Muscle layer of duodenum (tissue), 2 donors: ENCODE measurements around the gene NTMT1.
"Not testable (repeated sequence)": the region's sequence is repeated elsewhere in the genome, so short reads cannot be mapped to it uniquely, and the experiment has no call there.

Source experiments
- H3K27ac ChIP-seq: one replicate; pipeline ENCODE4 v1.7.0; 2013; ENCODE audit warnings: mild to moderate bottlenecking, low read length
- H3K27me3 ChIP-seq: one replicate; pipeline ENCODE4 v1.7.0; 2013; ENCODE audit warnings: low read depth, mild to moderate bottlenecking, control low read depth, low read length
- H3K36me3 ChIP-seq, 2 donors: one replicate each; pipeline ENCODE4 v1.7.0; 2013; ENCODE audit warnings: low read length in 2 of 2, control low read depth in 1 of 2, mild to moderate bottlenecking in 1 of 2; ENCODE audit not compliant: insufficient read depth in 2 of 2, control insufficient read depth in 1 of 2
- H3K4me1 ChIP-seq, 2 donors: one replicate each; pipeline ENCODE4 v1.7.0; 2013; ENCODE audit warnings: low read length in 2 of 2, mild to moderate bottlenecking in 2 of 2, control low read depth in 1 of 2, moderate library complexity in 1 of 2; ENCODE audit not compliant: insufficient read depth in 2 of 2, control insufficient read depth in 1 of 2
- H3K4me3 ChIP-seq, 2 donors: one replicate each; pipeline ENCODE4 v1.7.0; 2013; ENCODE audit warnings: low read length in 2 of 2, low read depth in 1 of 2, mild to moderate bottlenecking in 1 of 2
- H3K9me3 ChIP-seq, 2 donors: one replicate each; pipeline ENCODE4 v1.7.0; 2013; ENCODE audit warnings: low read length in 2 of 2, control low read depth in 1 of 2, mild to moderate bottlenecking in 1 of 2; ENCODE audit not compliant: control insufficient read depth in 1 of 2
- donor health status: healthy.

The NTMT1 gene

DNA sequence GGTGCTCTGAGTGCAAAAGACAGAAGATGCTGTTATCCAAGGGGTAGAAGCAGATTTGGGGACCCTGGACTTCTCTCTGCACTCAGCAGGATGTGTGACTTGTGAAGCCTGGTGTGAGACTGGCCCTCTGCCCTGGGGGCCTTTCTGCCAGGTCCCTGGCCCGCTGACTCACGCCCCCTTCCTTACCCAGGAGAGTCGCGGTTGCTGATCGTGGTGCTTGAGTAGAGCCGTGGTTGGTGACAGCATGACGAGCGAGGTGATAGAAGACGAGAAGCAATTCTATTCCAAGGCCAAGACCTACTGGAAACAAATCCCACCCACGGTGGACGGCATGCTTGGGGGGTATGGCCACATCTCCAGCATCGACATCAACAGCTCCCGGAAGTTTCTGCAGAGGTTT, 6.5 kb downstream of the NTMT1 start:
- peaks cover 27 to 42% of the 10 kb centered on the region in 2 donors for H3K36me3 ChIP-seq
- no peak overlapping the region for H3K27ac ChIP-seq
- H3K4me1 ChIP-seq, result peaks cover 11 to 38% of the 10 kb centered on the region in 2 donors
- no peak overlapping the region for H3K4me3 ChIP-seq
- H3K27me3 ChIP-seq, result no peaks in the 10 kb centered on the region
- no peaks in the 10 kb centered on the region for H3K9me3 ChIP-seq

DNA sequence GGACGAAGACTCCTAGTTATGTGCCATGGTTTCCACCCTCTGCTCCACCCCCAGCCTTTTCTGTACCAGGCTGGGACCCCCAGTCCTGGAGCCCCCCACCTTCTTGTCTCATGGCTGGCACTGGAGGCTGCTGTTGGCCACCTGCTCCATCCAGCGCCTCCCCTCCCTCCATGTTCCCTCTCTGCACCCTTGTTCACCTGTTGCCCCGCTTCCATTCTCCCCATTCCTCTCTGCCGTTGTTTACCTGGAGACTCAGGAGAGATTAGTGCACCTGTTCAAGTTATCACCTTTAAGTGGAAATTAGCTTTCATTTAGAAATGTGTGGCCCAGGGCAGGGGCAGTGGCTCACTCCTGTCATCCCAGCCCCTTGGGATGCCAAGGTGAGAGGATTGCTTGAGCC, 7.2 kb downstream of the NTMT1 start:
- H3K36me3 ChIP-seq, result peaks cover 34 to 50% of the 10 kb centered on the region in 2 donors
- H3K4me3 ChIP-seq, result no peak overlapping the region
- H3K27me3 ChIP-seq, result no peaks in the 10 kb centered on the region
- no peak overlapping the region for H3K27ac ChIP-seq
- H3K9me3 ChIP-seq, result no peaks in the 10 kb centered on the region
- H3K4me1 ChIP-seq, result peaks cover 4 to 31% of the 10 kb centered on the region in 2 donors

DNA sequence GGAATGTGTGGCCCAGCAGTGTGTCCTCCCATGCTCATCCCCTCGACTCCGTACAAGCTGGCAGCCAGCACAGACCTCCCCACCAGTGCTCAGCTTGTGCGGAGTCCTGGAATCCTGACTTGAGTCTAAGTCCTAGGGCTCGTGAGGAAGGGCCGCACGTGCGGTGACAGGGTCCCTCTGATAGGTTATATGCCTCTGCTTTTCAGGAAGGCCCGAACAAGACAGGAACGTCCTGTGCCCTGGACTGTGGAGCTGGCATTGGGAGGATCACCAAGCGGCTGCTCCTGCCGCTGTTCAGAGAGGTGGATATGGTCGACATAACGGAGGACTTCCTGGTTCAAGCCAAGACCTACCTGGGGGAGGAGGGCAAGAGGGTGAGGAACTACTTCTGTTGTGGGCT, 7.9 kb downstream of the NTMT1 start:
- Histone ChIP-seq H3K4me3 (no peak overlapping the region), H3K4me1 (peaks cover 0 to 24% of the 10 kb centered on the region in 2 donors), H3K27me3 (no peaks in the 10 kb centered on the region), H3K9me3 (no peaks in the 10 kb centered on the region), H3K27ac (no peak overlapping the region), H3K36me3 (peaks cover 34 to 56% of the 10 kb centered on the region in 2 donors)

DNA sequence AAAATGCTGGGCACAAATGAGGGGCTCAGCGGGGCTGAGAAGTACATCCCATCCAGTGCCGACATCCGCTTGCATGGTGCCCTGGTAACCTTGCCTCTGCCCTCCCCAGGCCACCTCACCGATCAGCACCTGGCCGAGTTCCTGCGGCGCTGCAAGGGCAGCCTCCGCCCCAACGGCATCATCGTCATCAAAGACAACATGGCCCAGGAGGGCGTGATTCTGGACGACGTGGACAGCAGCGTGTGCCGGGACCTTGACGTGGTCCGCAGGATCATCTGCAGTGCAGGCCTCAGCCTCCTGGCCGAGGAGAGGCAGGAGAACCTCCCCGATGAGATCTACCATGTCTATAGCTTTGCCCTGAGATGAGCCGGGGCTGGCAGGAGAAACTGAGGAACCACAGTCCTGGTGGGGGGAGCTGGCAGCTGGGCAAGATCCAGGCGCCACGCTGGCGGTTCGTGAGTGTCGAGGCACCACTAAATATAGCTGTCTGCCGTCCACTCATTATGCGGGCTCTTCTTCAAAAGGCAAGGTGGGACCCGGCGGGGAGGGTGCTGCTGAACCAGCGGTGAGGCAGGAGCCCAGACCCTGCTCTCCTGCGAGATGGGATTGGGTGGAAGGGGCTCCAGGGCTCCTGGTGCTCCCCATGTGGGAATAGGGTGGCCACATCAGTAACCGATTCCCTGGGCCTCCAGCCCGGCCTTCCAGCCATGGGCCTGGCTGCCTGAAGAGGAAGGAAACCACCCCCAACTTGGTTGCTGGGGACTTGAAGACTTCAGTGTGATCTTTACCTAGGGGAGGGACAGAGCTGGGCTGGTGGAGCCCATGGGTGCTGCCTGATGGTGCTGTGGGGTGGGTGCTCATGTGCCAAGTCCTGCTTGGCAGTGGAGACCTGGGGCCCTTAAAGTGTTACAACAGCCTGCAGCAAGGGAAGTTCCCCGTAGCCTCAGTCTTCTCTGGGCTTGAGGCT, 9.4 kb downstream of the NTMT1 start:
- Histone ChIP-seq H3K9me3 (no peaks in the 10 kb centered on the region), H3K4me1 (peaks cover 3 to 26% of the 10 kb centered on the region in 2 donors), H3K27me3 (no peaks in the 10 kb centered on the region), H3K27ac (no peak overlapping the region), H3K36me3 (peaks cover 34 to 61% of the 10 kb centered on the region in 2 donors), H3K4me3 (no peak overlapping the region)

DNA sequence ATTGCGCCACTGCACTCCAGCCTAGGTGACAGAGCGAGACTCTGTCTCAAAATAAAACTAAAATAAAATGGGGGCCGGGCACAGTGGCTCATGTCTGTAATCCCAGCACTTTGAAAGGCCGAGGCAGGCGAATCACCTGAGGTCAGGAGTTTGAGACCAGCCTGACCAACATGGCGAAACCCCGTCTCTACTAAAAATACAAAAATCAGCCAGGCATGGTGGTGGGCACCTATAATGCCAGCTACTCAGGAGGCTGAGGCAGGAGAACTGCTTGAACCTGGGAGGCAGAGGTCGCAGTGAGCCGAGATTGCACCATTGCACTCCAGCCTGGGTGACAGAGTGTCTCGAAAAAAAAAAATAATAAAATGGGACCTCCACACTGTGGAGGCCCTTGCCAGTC, 10.4 kb downstream of the NTMT1 start:
- not testable (repeated sequence) for H3K27me3 ChIP-seq, H3K4me3 ChIP-seq, H3K27ac ChIP-seq, H3K9me3 ChIP-seq
- Histone ChIP-seq H3K4me1 (peaks cover 11 to 26% of the 10 kb centered on the region in 2 donors), H3K36me3 (peaks cover 34 to 61% of the 10 kb centered on the region in 2 donors)

DNA sequence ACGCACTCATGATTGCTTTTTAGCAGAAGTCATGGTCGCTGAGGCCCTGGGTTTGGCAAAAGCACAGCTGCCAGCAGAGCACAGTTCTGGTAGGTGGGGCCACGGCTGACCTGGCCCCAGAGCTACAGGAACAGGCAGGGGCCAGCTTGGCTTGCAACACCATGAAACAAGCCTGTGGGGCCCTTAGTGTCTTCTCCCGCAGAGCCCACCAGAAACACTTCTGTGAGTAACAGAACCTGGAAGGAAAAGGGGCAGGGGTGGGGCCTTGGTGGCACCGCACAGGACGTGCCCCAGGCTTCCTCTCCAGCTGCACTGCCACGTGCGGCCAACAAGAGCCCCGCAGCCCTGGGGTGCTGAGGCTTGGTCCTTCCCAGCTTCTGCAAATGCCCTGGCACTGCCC, 11.1 kb downstream of the NTMT1 start:
- Histone ChIP-seq H3K4me1 (peaks cover 11 to 22% of the 10 kb centered on the region in 2 donors), H3K4me3 (no peak overlapping the region), H3K27me3 (no peaks in the 10 kb centered on the region), H3K36me3 (peaks cover 34 to 61% of the 10 kb centered on the region in 2 donors), H3K27ac (no peak overlapping the region), H3K9me3 (no peaks in the 10 kb centered on the region)

DNA sequence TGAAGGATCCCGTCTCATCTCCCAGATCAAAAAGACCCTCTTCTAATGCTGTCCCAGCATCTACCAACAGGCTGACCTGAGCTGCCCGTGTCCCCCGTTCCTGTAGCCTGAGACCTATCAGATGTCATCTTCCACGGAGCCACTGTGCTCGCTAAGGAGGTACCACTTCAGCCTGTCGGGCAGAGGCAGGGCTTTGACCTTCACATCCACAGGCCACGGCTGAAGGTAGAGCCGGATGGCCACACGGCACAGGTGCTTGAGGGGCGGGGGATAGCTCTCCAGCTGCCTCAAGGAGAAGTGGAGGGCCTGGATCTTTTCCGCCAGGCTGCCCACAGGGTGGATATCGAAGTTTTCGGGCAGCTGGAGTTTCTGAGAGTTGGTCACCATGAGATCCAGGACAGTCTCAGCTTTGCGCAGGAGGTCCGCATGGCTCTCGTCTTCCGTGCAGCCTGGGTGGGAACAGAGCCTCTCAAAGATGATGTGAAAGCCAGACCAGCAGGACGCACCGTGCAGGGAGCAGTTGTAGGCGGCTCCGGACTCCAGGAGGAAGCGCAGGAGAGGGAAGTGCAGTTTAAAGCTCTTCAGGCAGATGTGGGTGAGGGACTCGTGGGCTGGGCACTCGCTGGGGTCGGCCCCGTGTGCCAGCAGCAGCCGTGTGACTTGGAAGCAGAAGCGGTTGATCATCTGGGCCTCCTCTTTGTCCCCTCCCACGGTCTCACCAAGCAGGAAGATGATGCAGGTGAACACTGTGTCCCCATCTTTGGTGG, 11.9 kb downstream of the NTMT1 start:
- H3K4me3 ChIP-seq, result no peak overlapping the region
- H3K27ac ChIP-seq, result no peak overlapping the region
- peaks cover 11 to 22% of the 10 kb centered on the region in 2 donors for H3K4me1 ChIP-seq
- no peaks in the 10 kb centered on the region for H3K27me3 ChIP-seq
- H3K36me3 ChIP-seq, result peaks cover 31 to 55% of the 10 kb centered on the region in 2 donors
- no peaks in the 10 kb centered on the region for H3K9me3 ChIP-seq

DNA sequence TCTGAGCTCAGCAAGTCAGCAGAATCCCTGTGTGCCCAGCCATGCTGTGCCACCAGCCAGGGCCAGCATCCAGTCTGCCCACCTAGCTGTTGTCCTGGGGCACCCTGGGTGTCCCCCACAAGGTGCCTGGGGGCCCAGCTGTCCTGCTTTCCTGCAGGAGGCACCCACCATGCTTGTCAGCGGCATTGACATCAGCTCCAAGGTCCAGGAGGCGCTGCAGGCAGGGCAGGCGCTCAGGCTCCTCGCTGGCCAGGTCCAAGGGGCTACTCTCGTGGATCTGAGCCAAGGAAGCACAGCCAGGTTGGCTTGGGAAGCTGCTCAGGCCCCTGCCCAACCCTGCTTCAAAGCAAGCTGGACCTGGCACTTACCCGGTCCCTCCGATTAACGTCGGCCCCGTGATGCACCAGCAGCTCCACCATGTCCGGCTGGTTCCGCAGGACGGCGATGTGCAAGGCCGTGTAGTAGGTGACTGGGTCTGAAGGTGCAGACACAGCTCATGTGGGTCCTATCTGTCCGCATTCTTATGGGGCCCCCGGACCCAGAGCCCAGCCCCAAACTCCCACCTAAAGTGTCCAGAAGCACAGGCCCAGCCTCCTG, 13.2 kb downstream of the NTMT1 start:
- no peaks in the 10 kb centered on the region for H3K27me3 ChIP-seq
- peaks cover 20 to 43% of the 10 kb centered on the region in 2 donors for H3K36me3 ChIP-seq
- H3K27ac ChIP-seq, result no peak overlapping the region
- H3K4me1 ChIP-seq, result peaks cover 11 to 22% of the 10 kb centered on the region in 2 donors
- no peak overlapping the region for H3K4me3 ChIP-seq
- H3K9me3 ChIP-seq, result no peaks in the 10 kb centered on the region

DNA sequence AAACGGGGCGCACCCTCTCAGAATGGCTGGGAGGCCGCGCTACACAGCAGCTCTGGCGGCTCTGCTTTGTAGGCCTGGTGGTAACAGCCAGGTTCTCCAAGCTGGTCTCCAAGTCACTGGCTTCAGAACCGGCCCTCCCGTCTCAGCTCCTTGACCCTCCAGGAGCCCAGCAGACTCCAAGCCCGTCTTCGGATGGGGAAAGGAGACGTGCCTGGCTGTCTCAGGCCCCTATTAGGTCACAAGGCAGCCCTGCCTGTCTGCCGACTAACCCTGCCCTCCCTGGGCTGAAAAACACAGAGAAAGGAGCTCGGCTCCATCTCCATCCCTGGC, 13.8 kb downstream of the NTMT1 start:
- H3K27ac ChIP-seq, result no peak overlapping the region

DNA sequence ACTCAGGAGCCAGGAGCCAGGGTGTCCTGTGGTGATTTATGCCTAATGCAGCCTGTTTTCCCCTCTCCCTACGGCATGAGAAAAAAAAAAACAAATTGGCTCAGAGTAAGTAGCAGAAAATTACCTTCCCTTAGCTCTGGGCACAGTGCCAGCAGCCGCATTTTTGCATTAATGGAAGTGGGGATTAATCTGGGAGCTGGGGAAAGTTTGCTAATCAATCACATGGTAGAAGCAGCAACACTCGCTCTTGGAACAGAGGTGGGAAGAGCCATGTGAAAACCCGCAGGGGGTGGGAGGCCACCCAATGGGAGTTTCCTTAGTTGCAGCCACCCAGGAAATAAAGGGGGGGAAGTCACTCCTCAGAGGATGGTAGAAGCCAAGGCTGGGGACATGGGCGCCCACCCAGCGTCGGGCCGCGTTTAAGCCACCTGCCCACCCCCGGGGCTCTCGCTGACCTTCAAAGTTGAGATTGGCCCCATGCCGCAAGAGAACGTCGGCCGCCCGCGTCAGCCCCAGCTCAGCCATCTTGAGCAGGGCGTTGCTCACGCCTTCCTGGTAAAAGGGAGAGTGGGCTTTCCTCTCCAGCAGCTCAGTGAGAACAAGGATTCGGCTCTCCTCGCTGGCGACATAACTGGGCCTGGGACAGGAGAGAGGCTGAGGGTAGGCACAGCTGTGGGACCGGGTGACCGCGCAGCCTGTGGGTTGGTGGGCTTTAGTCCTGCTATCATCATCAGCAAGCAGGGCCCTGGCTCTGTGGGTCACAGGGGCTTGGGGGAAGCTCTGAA, 14.3 kb downstream of the NTMT1 start:
- H3K4me1 ChIP-seq, result peaks cover 11 to 22% of the 10 kb centered on the region in 2 donors
- H3K27ac ChIP-seq, result no peak overlapping the region
- no peaks in the 10 kb centered on the region for H3K27me3 ChIP-seq
- no peaks in the 10 kb centered on the region for H3K9me3 ChIP-seq
- H3K36me3 ChIP-seq, result peaks cover 12 to 31% of the 10 kb centered on the region in 2 donors
- peak overlapping the region; percentile 81 to 95 for H3K4me3 ChIP-seq

More for the DNA sequence above, 13.8 kb downstream of the NTMT1 start:
- Histone ChIP-seq H3K9me3 (no peaks in the 10 kb centered on the region), H3K4me1 (peaks cover 11 to 22% of the 10 kb centered on the region in 2 donors), H3K4me3 (no peak overlapping the region), H3K27me3 (no peaks in the 10 kb centered on the region), H3K36me3 (peaks cover 17 to 37% of the 10 kb centered on the region in 2 donors)
